K562 (cell line): ENCODE data around the gene ZNF680. TPM values are rescaled to one million over a fixed set of nuclear protein-coding genes. Genes with fewer than 3 reads are reported as not detected.

ENCODE experiments used
- BHLHE40 ChIP-seq: IDR thresholded peaks from 2 replicates; pipeline ENCODE4 v1.6.1; 2011; ENCODE audit warnings: low read length, improper control_type of control experiment
- CBX5 ChIP-seq: IDR thresholded peaks from 2 replicates; pipeline ENCODE4 v1.6.1; 2014; ENCODE audit warnings: low read depth, borderline replicate concordance
- CTBP1 ChIP-seq: fragments of 450-650 bp; IDR thresholded peaks from 2 replicates; pipeline ENCODE4 v1.6.1; 2016; ENCODE audit warnings: borderline replicate concordance
- EP400 ChIP-seq: fragments of 450-650 bp; IDR thresholded peaks from 2 replicates; pipeline ENCODE4 v1.6.1; 2017; ENCODE audit warnings: antibody characterized with exemption, mild to moderate bottlenecking, moderate library complexity
- EZH2 ChIP-seq: IDR thresholded peaks from 2 replicates; pipeline ENCODE4 v1.6.1; 2012; ENCODE audit warnings: low read depth, mild to moderate bottlenecking, inconsistent platforms, low read length, borderline replicate concordance
- GATAD2B ChIP-seq: fragments of 450-650 bp; IDR thresholded peaks from 2 replicates; pipeline ENCODE4 v1.6.1; 2017; ENCODE audit warnings: mild to moderate bottlenecking, borderline replicate concordance
- GTF2E2 ChIP-seq: fragments of 200-800 bp; sonication (Bioruptor generic); IDR thresholded peaks from 2 replicates; pipeline ENCODE4 v1.6.1; 2016; ENCODE audit warnings: missing genetic modification characterization, missing compliant biosample characterization
- JUND ChIP-seq, 2 experiments: IDR thresholded peaks; 2 replicates in 1 of 2; 3 replicates in 1 of 2; pipeline ENCODE4 v1.6.1; 2011; ENCODE audit warnings: borderline replicate concordance in 2 of 2, low read depth in 2 of 2, low read length in 2 of 2, improper control_type of control experiment in 1 of 2, missing biosample characterization in 1 of 2, missing genetic modification characterization in 1 of 2, missing genetic modification reagents in 1 of 2
- MTA1 ChIP-seq: fragments of 450-650 bp; IDR thresholded peaks from 2 replicates; pipeline ENCODE4 v1.6.1; 2017; ENCODE audit warnings: borderline replicate concordance
- NELFE ChIP-seq: IDR thresholded peaks from 2 replicates; pipeline ENCODE4 v1.6.1; 2011; ENCODE audit warnings: mild to moderate bottlenecking; ENCODE audit not compliant: insufficient read depth, insufficient read length
- NEUROD1 ChIP-seq: fragments of 150-350 bp; IDR thresholded peaks from 2 replicates; pipeline ENCODE4 v1.6.1; 2014; ENCODE audit warnings: borderline replicate concordance, low read length, low read depth; ENCODE audit not compliant: partially characterized antibody
- NFIC ChIP-seq: fragments of 450-650 bp; IDR thresholded peaks from 2 replicates; pipeline ENCODE4 v1.6.1; 2017; ENCODE audit warnings: mild to moderate bottlenecking, inconsistent platforms
- PHF20 ChIP-seq: fragments of 450-650 bp; IDR thresholded peaks from 2 replicates; pipeline ENCODE4 v1.6.1; 2018; ENCODE audit not compliant: partially characterized antibody
- PHF8 ChIP-seq: fragments of 200-600 bp; sonication (generic); IDR thresholded peaks from 2 replicates; pipeline ENCODE4 v1.6.1; 2012; ENCODE audit warnings: mixed run types, mild to moderate bottlenecking, inconsistent platforms, low read length, moderate library complexity, borderline replicate concordance
- POLR2B ChIP-seq: fragments of 450-650 bp; IDR thresholded peaks from 2 replicates; pipeline ENCODE4 v1.6.1; 2018; ENCODE audit warnings: low read depth; ENCODE audit not compliant: partially characterized antibody
- POLR2G ChIP-seq: fragments of 200-400 bp; formaldehyde crosslinking; IDR thresholded peaks from 2 replicates; pipeline ENCODE4 v1.6.1; 2017; ENCODE audit warnings: low read depth, mild to moderate bottlenecking, antibody characterized with exemption, low read length, moderate library complexity
- POLR2H ChIP-seq: IDR thresholded peaks from 2 replicates; pipeline ENCODE4 v1.6.1; 2016; ENCODE audit warnings: missing genetic modification characterization, low read depth, mild to moderate bottlenecking, control low read depth, missing compliant biosample characterization, moderate library complexity
- PRMT5 ChIP-seq: sonication (generic); formaldehyde crosslinking; IDR thresholded peaks from 2 replicates; pipeline ENCODE4 v1.5.0; 2020; ENCODE audit warnings: missing genetic modification reagents
- PURB ChIP-seq: sonication (generic); formaldehyde crosslinking; IDR thresholded peaks from 2 replicates; pipeline ENCODE4 v1.9.0; 2021; ENCODE audit warnings: low read depth, mild to moderate bottlenecking, missing genetic modification reagents
- SMAD4 ChIP-seq: fragments of 250-450 bp; sonication (Bioruptor Pico); conservative IDR thresholded peaks from 2 replicates; pipeline ENCODE4 v1.8.0; 2021; ENCODE audit warnings: inconsistent platforms, mild to moderate bottlenecking, moderate library complexity
- SPI1 ChIP-seq: IDR thresholded peaks from 2 replicates; pipeline ENCODE4 v1.6.1; 2011; ENCODE audit warnings: low read depth, low read length, control low read depth, borderline replicate concordance
- SRF ChIP-seq, 2 experiments: fragments of 250-450, 450-650 bp in 1 of 2; sonication (Bioruptor Pico) in 1 of 2; sonication (generic) in 1 of 2; formaldehyde crosslinking; IDR thresholded peaks; 2 replicates each; pipeline versions ENCODE4 v1.5.0 to v1.5.1; 2020 to 2022; ENCODE audit warnings: mild to moderate bottlenecking in 1 of 2, missing genetic modification reagents in 1 of 2
- TFAM ChIP-seq: fragments of 250-450 bp; sonication (Bioruptor Pico); conservative IDR thresholded peaks from 2 replicates; pipeline ENCODE4 v1.5.0; 2021; ENCODE audit warnings: mild to moderate bottlenecking, moderate library complexity
- ZBTB9 ChIP-seq: fragments of 450-650 bp; formaldehyde crosslinking; IDR thresholded peaks from 2 replicates; pipeline ENCODE4 v1.4.0; 2020; ENCODE audit warnings: mild to moderate bottlenecking, moderate library complexity
- ZNF124 ChIP-seq: sonication (generic); formaldehyde crosslinking; IDR thresholded peaks from 2 replicates; pipeline ENCODE4 v1.8.1; 2022; ENCODE audit warnings: missing genetic modification reagents
- ZNF639 ChIP-seq, 2 experiments: fragments of 200-800 bp in 1 of 2; sonication (Bioruptor generic) in 1 of 2; sonication (generic) in 1 of 2; formaldehyde crosslinking in 1 of 2; IDR thresholded peaks in 1 of 2; conservative IDR thresholded peaks in 1 of 2; 2 replicates each; pipeline versions ENCODE4 v1.5.0 to v1.6.1; 2016 to 2020; ENCODE audit warnings: missing compliant biosample characterization in 1 of 2, missing genetic modification characterization in 1 of 2, missing genetic modification reagents in 1 of 2
- ZNF707 ChIP-seq: fragments of 250-450 bp; sonication (Bioruptor Pico); conservative IDR thresholded peaks from 2 replicates; pipeline ENCODE4 v1.8.0; 2022; ENCODE audit warnings: inconsistent platforms, mild to moderate bottlenecking, moderate library complexity
- polyA plus RNA-seq, 8 experiments: library from polyadenylated mRNA; depleted of rRNA in 4 of 8; stranded (reverse) in 5 of 8; unstranded in 3 of 8; fragments of >200 nt; fragmentation: Nextera tagmentation in 2 of 8; fragmentation: Illumina TruSeq in 1 of 8; extraction: Ambion mirVana in 2 of 8; extraction: Trizol in 1 of 8; gene quantifications; 2 replicates each; pipeline versions ENCODE4 v1.2.1 to v1.2.3, GENCODE V29; 2011 to 2014; ENCODE audit warnings: inconsistent platforms in 1 of 8, missing spikeins in 1 of 8
- total RNA-seq, 7 experiments: library from RNA; depleted of rRNA in 6 of 7; stranded (reverse); fragments of >200 nt in 6 of 7; fragmentation: Illumina TruSeq in 2 of 7; extraction: Trizol in 2 of 7; gene quantifications; 2 replicates each; pipeline versions ENCODE4 v1.2.1 to v1.2.3, GENCODE V29; 2011 to 2021; ENCODE audit warnings: low replicate concordance in 1 of 7

ZNF680 gene
- total and polyA plus RNA-seq, 9 of the 15 experiments (the other 6 are each of a cell fraction or from before 2014, with no cell fraction given) = 7.0 to 25.0 (median 12.0) TPM

- no peak for TF ChIP-seq ZNF639 (CRISPR knock-in tag; conservative IDR thresholded peaks at IDR 0.05 in 1 of 2, IDR thresholded peaks at IDR 0.05 in 1 of 2)
- peak; percentile 86 for TF ChIP-seq EP400
- TF ChIP-seq SRF (CRISPR knock-in tag; IDR thresholded peaks at IDR 0.05) = peak in 1 of 2 experiments; percentile 59; a peak in 1 of 4 replicates
- TF ChIP-seq PURB = no peak
- TF ChIP-seq GTF2E2 (tag) = peak; percentile 60; the same call in 1 of the 2 replicates
- TF ChIP-seq SPI1 = peak; percentile 48; the same call in 1 of the 2 replicates
- peak; percentile 4 for TF ChIP-seq NEUROD1
- 0 out of 2 replicates have a peak, but pooled peaks have one; percentile 63 for TF ChIP-seq CTBP1
- peak; percentile 78 for TF ChIP-seq POLR2G
- TF ChIP-seq JUND (IDR thresholded peaks at IDR 0.05; ENCODE audit: borderline replicate concordance, low read depth, low read length) = no peak; the same call in 1 of the 2 replicates
- TF ChIP-seq JUND (tag; IDR thresholded peaks at IDR 0.05; ENCODE audit: borderline replicate concordance, low read depth, low read length) = no peak
- no peak for TF ChIP-seq CBX5
- TF ChIP-seq BHLHE40 = 0 out of 2 replicates have a peak, but pooled peaks have one; percentile 14
- TF ChIP-seq GATAD2B = no peak
- TF ChIP-seq PRMT5 (CRISPR knock-in tag) = no peak
- no peak for TF ChIP-seq ZBTB9 (CRISPR knock-in tag)
- peak; percentile 70 for TF ChIP-seq PHF20
- peak; percentile 79 for TF ChIP-seq POLR2B
- no peak for TF ChIP-seq ZNF707 (CRISPR knock-in tag)
- TF ChIP-seq PHF8 = peak; percentile 93
- TF ChIP-seq POLR2H = peak; percentile 80
- TF ChIP-seq SMAD4 (CRISPR knock-in tag) = no peak
- peak; percentile 25; the same call in 1 of the 2 replicates for TF ChIP-seq NFIC
- TF ChIP-seq TFAM = no peak
- no peak for TF ChIP-seq EZH2
- TF ChIP-seq NELFE = no peak
- no peak for TF ChIP-seq MTA1
- TF ChIP-seq ZNF124 = no peak
Measured at GRCh38 chr7:64562626-64563278, at the start of gene ZNF680 (continued).
